GM12873 (cell line): Measurements from ENCODE around the gene PAK6.

Source experiments
- CTCF ChIP-seq: IDR thresholded peaks from 2 replicates; pipeline ENCODE4 v1.5.1; 2012; ENCODE audit warnings: low read depth, mild to moderate bottlenecking, moderate library complexity, low read length, control low read depth; ENCODE audit not compliant: insufficient read depth; ENCODE audit errors: missing control alignments

PAK6 gene

GRCh38 chr15:40297356-40297755 lies 58.5 kb downstream of the PAK6 start:
- no peak for TF ChIP-seq CTCF

GRCh38 chr15:40298216-40298935 lies 59.5 kb downstream of the PAK6 start:
- TF ChIP-seq CTCF: no peak

GRCh38 chr15:40300367-40300766 lies 61.5 kb downstream of the PAK6 start:
- no peak for TF ChIP-seq CTCF

GRCh38 chr15:40300771-40301170 lies 61.9 kb downstream of the PAK6 start:
- no peak for TF ChIP-seq CTCF

- no peak for TF ChIP-seq CTCF
These were observed 62.8 kb downstream of the PAK6 start for GRCh38 chr15:40301467-40302179.

GRCh38 chr15:40302288-40302886 lies 63.5 kb downstream of the PAK6 start:
- TF ChIP-seq CTCF: no peak

- no peak for TF ChIP-seq CTCF
These were observed 64.1 kb downstream of the PAK6 start for GRCh38 chr15:40302981-40303380.
